ENCODE data around the gene IFIT2. TPM values are rescaled to one million over a fixed set of nuclear protein-coding genes. Genes with fewer than 3 reads are reported as not detected.
A peak's percentile ranks its signal among the peaks of the same experiment; 100 is the strongest.
"Not testable (repeated sequence)": the region's sequence is repeated elsewhere in the genome, so short reads cannot be mapped to it uniquely, and the experiment has no call there.

The IFIT2 gene
- 0.29 TPM for polyA plus RNA-seq (2013, experiment 1 of 2)
- 0.20 TPM for polyA plus RNA-seq (2013, experiment 2 of 2)

- 74 to 86% methylated on average over 5 to 6 of the region's 10 CpGs for WGBS, 2 experiments (ENCODE audit: insufficient coverage in 2 of 2)
- no peaks in the 10 kb centered on the region for H3K4me1 ChIP-seq (ENCODE audit: control insufficient read depth, insufficient read depth, low read length, poor library complexity, severe bottlenecking)
- no peaks in the 10 kb centered on the region for H3K9me3 ChIP-seq (ENCODE audit: control insufficient read depth, low read length)
- no peak within 1 kb of the TSS for H3K27ac ChIP-seq (ENCODE audit: low read depth, low read length, severe bottlenecking)
- no peaks in the 10 kb centered on the region for H3K36me3 ChIP-seq (ENCODE audit: control insufficient read depth, insufficient read depth, low read length)
- no peak within 1 kb of the TSS for H3K4me3 ChIP-seq (ENCODE audit: extremely low read depth, insufficient read depth, low read length, poor library complexity, severe bottlenecking)
Measured at GRCh38 chr10:89301721-89302445, at the start of gene IFIT2. Gene IFIT2 (plus strand): TSS chr10:89302046. CDS start chr10:89302124, 78 bp downstream.

GRCh38 chr10:89252225-89252585 is 49.6 kb upstream of the IFIT2 start:
- no peaks in the 10 kb centered on the region for H3K36me3 ChIP-seq (ENCODE audit: control insufficient read depth, insufficient read depth, low read length)
- H3K9me3 ChIP-seq (ENCODE audit: control insufficient read depth, low read length), result peaks cover 9% of the 10 kb centered on the region
- no peak overlapping the region for H3K27ac ChIP-seq (ENCODE audit: low read depth, low read length, severe bottlenecking)
- 60% methylated on average over 1 of the region's 2 CpGs; no CpG with 5 or more reads in 1 of the 2 experiments for WGBS, 2 experiments (ENCODE audit: insufficient coverage in 2 of 2)
- H3K4me3 ChIP-seq (ENCODE audit: extremely low read depth, insufficient read depth, low read length, poor library complexity, severe bottlenecking), result peak overlapping the region; percentile 77
- H3K4me1 ChIP-seq (ENCODE audit: control insufficient read depth, insufficient read depth, low read length, poor library complexity, severe bottlenecking), result no peaks in the 10 kb centered on the region

- not testable (repeated sequence) for H3K4me1 ChIP-seq (ENCODE audit: control insufficient read depth, insufficient read depth, low read length, poor library complexity, severe bottlenecking); H3K36me3 ChIP-seq (ENCODE audit: control insufficient read depth, insufficient read depth, low read length)
- WGBS, 2 experiments (ENCODE audit: insufficient coverage in 2 of 2), result 67 to 85% methylated on average over 1 to 2 of the region's 2 CpGs
Measured at GRCh38 chr10:89255091-89255579, 46.7 kb upstream of the IFIT2 start.

GRCh38 chr10:89255793-89256192 is 46.1 kb upstream of the IFIT2 start:
- peaks cover 9% of the 10 kb centered on the region for H3K9me3 ChIP-seq (ENCODE audit: control insufficient read depth, low read length)
- H3K27ac ChIP-seq (ENCODE audit: low read depth, low read length, severe bottlenecking), result no peak overlapping the region
- no peaks in the 10 kb centered on the region for H3K36me3 ChIP-seq (ENCODE audit: control insufficient read depth, insufficient read depth, low read length)
- H3K4me3 ChIP-seq (ENCODE audit: extremely low read depth, insufficient read depth, low read length, poor library complexity, severe bottlenecking), result no peak overlapping the region
- peaks cover 3% of the 10 kb centered on the region for H3K4me1 ChIP-seq (ENCODE audit: control insufficient read depth, insufficient read depth, low read length, poor library complexity, severe bottlenecking)

More at GRCh38 chr10:89255091-89255579, 46.7 kb upstream of the IFIT2 start:
- H3K9me3 ChIP-seq (ENCODE audit: control insufficient read depth, low read length); H3K27ac ChIP-seq (ENCODE audit: low read depth, low read length, severe bottlenecking); H3K4me3 ChIP-seq (ENCODE audit: extremely low read depth, insufficient read depth, low read length, poor library complexity, severe bottlenecking): not testable (repeated sequence)

GRCh38 chr10:89256340-89256739 is 45.5 kb upstream of the IFIT2 start:
- no peaks in the 10 kb centered on the region for H3K36me3 ChIP-seq (ENCODE audit: control insufficient read depth, insufficient read depth, low read length)
- WGBS, 2 experiments (ENCODE audit: insufficient coverage in 2 of 2), result 94 to 96% methylated on average over 3 of the region's 3 CpGs
- peaks cover 3% of the 10 kb centered on the region for H3K4me1 ChIP-seq (ENCODE audit: control insufficient read depth, insufficient read depth, low read length, poor library complexity, severe bottlenecking)
- no peak overlapping the region for H3K4me3 ChIP-seq (ENCODE audit: extremely low read depth, insufficient read depth, low read length, poor library complexity, severe bottlenecking)
- H3K9me3 ChIP-seq (ENCODE audit: control insufficient read depth, low read length), result peaks cover 9% of the 10 kb centered on the region
- no peak overlapping the region for H3K27ac ChIP-seq (ENCODE audit: low read depth, low read length, severe bottlenecking)

- Histone ChIP-seq H3K4me3 (ENCODE audit: extremely low read depth, insufficient read depth, low read length, poor library complexity, severe bottlenecking) (no peak overlapping the region), H3K36me3 (ENCODE audit: control insufficient read depth, insufficient read depth, low read length) (no peaks in the 10 kb centered on the region), H3K4me1 (ENCODE audit: control insufficient read depth, insufficient read depth, low read length, poor library complexity, severe bottlenecking) (peaks cover 3% of the 10 kb centered on the region), H3K9me3 (ENCODE audit: control insufficient read depth, low read length) (peaks cover 9% of the 10 kb centered on the region), H3K27ac (ENCODE audit: low read depth, low read length, severe bottlenecking) (no peak overlapping the region)
- WGBS, 2 experiments (ENCODE audit: insufficient coverage in 2 of 2), result 78 to 88% methylated on average over 1 of the region's 1 CpG
Measured at GRCh38 chr10:89256962-89257361, 44.9 kb upstream of the IFIT2 start.

GRCh38 chr10:89257581-89257980 is 44.3 kb upstream of the IFIT2 start:
- WGBS, 2 experiments (ENCODE audit: insufficient coverage in 2 of 2), result 66% methylated on average over 2 of the region's 2 CpGs

GRCh38 chr10:89258881-89259280 is 43.0 kb upstream of the IFIT2 start:
- Histone ChIP-seq H3K36me3 (ENCODE audit: control insufficient read depth, insufficient read depth, low read length) (no peaks in the 10 kb centered on the region), H3K27ac (ENCODE audit: low read depth, low read length, severe bottlenecking) (no peak overlapping the region), H3K9me3 (ENCODE audit: control insufficient read depth, low read length) (peaks cover 9% of the 10 kb centered on the region), H3K4me1 (ENCODE audit: control insufficient read depth, insufficient read depth, low read length, poor library complexity, severe bottlenecking) (peaks cover 3% of the 10 kb centered on the region), H3K4me3 (ENCODE audit: extremely low read depth, insufficient read depth, low read length, poor library complexity, severe bottlenecking) (no peak overlapping the region)
- no CpG with 5 or more reads among the region's 1 CpG for WGBS, 2 experiments (ENCODE audit: insufficient coverage in 2 of 2)

More at GRCh38 chr10:89257581-89257980, 44.3 kb upstream of the IFIT2 start:
- H3K36me3 ChIP-seq (ENCODE audit: control insufficient read depth, insufficient read depth, low read length), result no peaks in the 10 kb centered on the region
- H3K27ac ChIP-seq (ENCODE audit: low read depth, low read length, severe bottlenecking), result no peak overlapping the region
- H3K4me3 ChIP-seq (ENCODE audit: extremely low read depth, insufficient read depth, low read length, poor library complexity, severe bottlenecking), result no peak overlapping the region
- H3K9me3 ChIP-seq (ENCODE audit: control insufficient read depth, low read length), result peaks cover 9% of the 10 kb centered on the region
- H3K4me1 ChIP-seq (ENCODE audit: control insufficient read depth, insufficient read depth, low read length, poor library complexity, severe bottlenecking), result peaks cover 3% of the 10 kb centered on the region

GRCh38 chr10:89262086-89263051 is 39.5 kb upstream of the IFIT2 start:
- 80 to 92% methylated on average over 1 to 2 of the region's 5 CpGs for WGBS, 2 experiments (ENCODE audit: insufficient coverage in 2 of 2)
- Histone ChIP-seq H3K4me1 (ENCODE audit: control insufficient read depth, insufficient read depth, low read length, poor library complexity, severe bottlenecking) (peaks cover 3% of the 10 kb centered on the region), H3K27ac (ENCODE audit: low read depth, low read length, severe bottlenecking) (no peak overlapping the region), H3K36me3 (ENCODE audit: control insufficient read depth, insufficient read depth, low read length) (no peaks in the 10 kb centered on the region), H3K4me3 (ENCODE audit: extremely low read depth, insufficient read depth, low read length, poor library complexity, severe bottlenecking) (no peak overlapping the region), H3K9me3 (ENCODE audit: control insufficient read depth, low read length) (peaks cover 6% of the 10 kb centered on the region)

GRCh38 chr10:89263091-89263490 is 38.8 kb upstream of the IFIT2 start:
- 83% methylated on average over 1 of the region's 1 CpG; no CpG with 5 or more reads in 1 of the 2 experiments for WGBS, 2 experiments (ENCODE audit: insufficient coverage in 2 of 2)
- Histone ChIP-seq H3K36me3 (ENCODE audit: control insufficient read depth, insufficient read depth, low read length) (no peaks in the 10 kb centered on the region), H3K4me1 (ENCODE audit: control insufficient read depth, insufficient read depth, low read length, poor library complexity, severe bottlenecking) (peaks cover 3% of the 10 kb centered on the region), H3K4me3 (ENCODE audit: extremely low read depth, insufficient read depth, low read length, poor library complexity, severe bottlenecking) (no peak overlapping the region), H3K9me3 (ENCODE audit: control insufficient read depth, low read length) (peaks cover 6% of the 10 kb centered on the region), H3K27ac (ENCODE audit: low read depth, low read length, severe bottlenecking) (no peak overlapping the region)
